Measurements from ENCODE around the gene SHROOM2.

SHROOM2 gene

GRCh38 chrX:9912351-9913145 is 126.3 kb downstream of the SHROOM2 start:
- ChIA-PET CTCF (no interaction called here), POLR2A (no interaction called here)
- Histone ChIP-seq H3K4me1 (ENCODE audit: control insufficient read depth, insufficient read depth, low read length) (no peaks in the 10 kb centered on the region), H3K27ac (ENCODE audit: extremely low read depth, low read depth, low read length) (no peak overlapping the region), H3K9me3 (ENCODE audit: control insufficient read depth, insufficient read depth, low read depth, low read length) (no peaks in the 10 kb centered on the region), H3K36me3 (ENCODE audit: control insufficient read depth in 2 of 2, insufficient read depth in 1 of 2, low read length in 2 of 2) (no peaks in the 10 kb centered on the region), H3K4me3 (ENCODE audit: low read depth, low read length) (no peak overlapping the region)
- no peak for TF ChIP-seq ZNF830 (tag by site-specific recombination; IDR thresholded peaks at IDR 0.05; ENCODE audit: low read depth)

- ChIA-PET CTCF (no interaction called here), POLR2A (no interaction called here)
- TF ChIP-seq GLIS2 (tag by site-specific recombination; IDR thresholded peaks at IDR 0.05) (no peak), PATZ1 (tag by site-specific recombination; IDR thresholded peaks at IDR 0.05) (no peak), ZNF362 (tag by site-specific recombination; IDR thresholded peaks at IDR 0.05) (no peak), GLI2 (tag by site-specific recombination; IDR thresholded peaks at IDR 0.05; ENCODE audit: borderline replicate concordance, low read depth) (no peak), YY1 (tag by site-specific recombination; IDR thresholded peaks at IDR 0.05) (no peak), SALL2 (tag by site-specific recombination; IDR thresholded peaks at IDR 0.05; ENCODE audit: borderline replicate concordance) (no peak), MEIS1 (CRISPR knock-in tag; IDR thresholded peaks at IDR 0.05; ENCODE audit: borderline replicate concordance) (no peak), AEBP2 (tag by site-specific recombination; IDR thresholded peaks at IDR 0.05; ENCODE audit: borderline replicate concordance) (no peak)
- Histone ChIP-seq H3K9me3 (ENCODE audit: control insufficient read depth, insufficient read depth, low read depth, low read length) (no peaks in the 10 kb centered on the region), H3K4me1 (ENCODE audit: control insufficient read depth, insufficient read depth, low read length) (no peaks in the 10 kb centered on the region), H3K27ac (ENCODE audit: extremely low read depth, low read depth, low read length) (no peak overlapping the region), H3K4me3 (ENCODE audit: low read depth, low read length) (no peak overlapping the region), H3K36me3 (ENCODE audit: control insufficient read depth in 2 of 2, insufficient read depth in 1 of 2, low read length in 2 of 2) (no peaks in the 10 kb centered on the region)
Measured at GRCh38 chrX:9913146-9913433, 126.9 kb downstream of the SHROOM2 start.

- no peaks in the 10 kb centered on the region for H3K36me3 ChIP-seq (ENCODE audit: control insufficient read depth in 2 of 2, insufficient read depth in 1 of 2, low read length in 2 of 2)
- H3K4me1 ChIP-seq (ENCODE audit: control insufficient read depth, insufficient read depth, low read length) = no peaks in the 10 kb centered on the region
- ChIA-PET POLR2A (no interaction called here), CTCF (interaction anchor here (0.7 kb wide), 1 partner anchor 1170 kb away, joined by 3 read pairs; no protein-coding TSS in a partner anchor)
- H3K27ac ChIP-seq (ENCODE audit: extremely low read depth, low read depth, low read length) = no peak overlapping the region
- no peak overlapping the region for H3K4me3 ChIP-seq (ENCODE audit: low read depth, low read length)
- H3K9me3 ChIP-seq (ENCODE audit: control insufficient read depth, insufficient read depth, low read depth, low read length) = no peaks in the 10 kb centered on the region
- TF ChIP-seq GLIS1 (tag by site-specific recombination; IDR thresholded peaks at IDR 0.05) (no peak), ZNF600 (tag by site-specific recombination; IDR thresholded peaks at IDR 0.05) (no peak), GFI1B (tag by site-specific recombination; IDR thresholded peaks at IDR 0.05) (no peak), ZNF292 (tag by site-specific recombination; IDR thresholded peaks at IDR 0.05; ENCODE audit: borderline replicate concordance, low read depth) (no peak), PATZ1 (tag by site-specific recombination; IDR thresholded peaks at IDR 0.05) (no peak), ZNF768 (tag by site-specific recombination; IDR thresholded peaks at IDR 0.05) (no peak), ZNF48 (tag by site-specific recombination; IDR thresholded peaks at IDR 0.05) (no peak), ZNF2 (tag by site-specific recombination; IDR thresholded peaks at IDR 0.05) (no peak)
- TF ChIP-seq, protein P1, sequence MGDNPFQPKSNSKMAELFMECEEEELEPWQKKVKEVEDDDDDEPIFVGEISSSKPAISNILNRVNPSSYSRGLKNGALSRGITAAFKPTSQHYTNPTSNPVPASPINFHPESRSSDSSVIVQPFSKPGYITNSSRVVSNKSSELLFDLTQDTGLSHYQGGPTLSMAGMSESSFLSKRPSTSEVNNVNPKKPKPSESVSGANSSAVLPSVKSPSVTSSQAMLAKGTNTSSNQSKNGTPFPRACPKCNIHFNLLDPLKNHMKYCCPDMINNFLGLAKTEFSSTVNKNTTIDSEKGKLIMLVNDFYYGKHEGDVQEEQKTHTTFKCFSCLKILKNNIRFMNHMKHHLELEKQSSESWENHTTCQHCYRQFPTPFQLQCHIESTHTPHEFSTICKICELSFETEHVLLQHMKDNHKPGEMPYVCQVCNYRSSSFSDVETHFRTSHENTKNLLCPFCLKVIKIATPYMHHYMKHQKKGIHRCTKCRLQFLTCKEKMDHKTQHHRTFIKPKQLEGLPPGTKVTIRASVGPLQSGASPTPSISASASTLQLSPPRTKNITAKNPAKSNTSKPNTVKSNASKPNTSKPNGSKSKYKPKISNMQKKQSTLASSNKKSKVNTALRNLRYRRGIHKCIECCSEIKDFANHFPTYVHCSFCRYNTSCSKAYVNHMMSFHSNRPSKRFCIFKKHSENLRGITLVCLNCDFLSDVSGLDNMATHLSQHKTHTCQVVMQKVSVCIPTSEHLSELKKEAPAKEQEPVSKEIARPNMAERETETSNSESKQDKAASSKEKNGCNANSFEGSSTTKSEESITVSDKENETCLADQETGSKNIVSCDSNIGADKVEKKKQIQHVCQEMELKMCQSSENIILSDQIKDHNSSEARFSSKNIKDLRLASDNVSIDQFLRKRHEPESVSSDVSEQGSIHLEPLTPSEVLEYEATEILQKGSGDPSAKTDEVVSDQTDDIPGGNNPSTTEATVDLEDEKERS (tag by site-specific recombination; IDR thresholded peaks at IDR 0.05) = no peak
- TF ChIP-seq, protein P2, sequence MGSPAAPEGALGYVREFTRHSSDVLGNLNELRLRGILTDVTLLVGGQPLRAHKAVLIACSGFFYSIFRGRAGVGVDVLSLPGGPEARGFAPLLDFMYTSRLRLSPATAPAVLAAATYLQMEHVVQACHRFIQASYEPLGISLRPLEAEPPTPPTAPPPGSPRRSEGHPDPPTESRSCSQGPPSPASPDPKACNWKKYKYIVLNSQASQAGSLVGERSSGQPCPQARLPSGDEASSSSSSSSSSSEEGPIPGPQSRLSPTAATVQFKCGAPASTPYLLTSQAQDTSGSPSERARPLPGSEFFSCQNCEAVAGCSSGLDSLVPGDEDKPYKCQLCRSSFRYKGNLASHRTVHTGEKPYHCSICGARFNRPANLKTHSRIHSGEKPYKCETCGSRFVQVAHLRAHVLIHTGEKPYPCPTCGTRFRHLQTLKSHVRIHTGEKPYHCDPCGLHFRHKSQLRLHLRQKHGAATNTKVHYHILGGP (tag by site-specific recombination; IDR thresholded peaks at IDR 0.05) = no peak
Measured at GRCh38 chrX:9917861-9918260, 131.6 kb downstream of the SHROOM2 start.

All from HEK293 (cell line).